GM23338 (cell line): ENCODE measurements around the gene RNASET2. TPM values are rescaled to one million over a fixed set of nuclear protein-coding genes. Genes with fewer than 3 reads are reported as not detected.

Experiments used
- ATAC-seq: fragments of 200-7000 bp; cut with Tn5 transposase; 3 replicates; pipeline ENCODE4 v1.9.1; 2020
- DNase-seq: peaks from one replicate; pipeline ENCODE4 v3.0.0-alpha.2; 2015; ENCODE audit warnings: low spot score
- H2AFZ ChIP-seq: fragments of 200-600 bp; sonication (generic); 2 replicates; pipeline ENCODE4 v1.8.0; 2016; ENCODE audit warnings: antibody characterized with exemption, mild to moderate bottlenecking, moderate library complexity
- H3F3A ChIP-seq: fragments of 200-600 bp; sonication (generic); replicated peaks from 2 replicates; pipeline ENCODE4 v1.8.0; 2017; ENCODE audit warnings: antibody characterized with exemption, mixed run types, low read depth
- H3K27ac ChIP-seq: fragments of 200-600 bp; sonication (generic); 2 replicates; pipeline ENCODE4 v1.6.1; 2016; ENCODE audit warnings: low read depth
- H3K27me3 ChIP-seq: fragments of 200-600 bp; sonication (generic); 2 replicates; pipeline ENCODE4 v1.8.0; 2016; ENCODE audit warnings: mild to moderate bottlenecking, mixed run types, moderate library complexity; ENCODE audit not compliant: insufficient read depth
- H3K36me3 ChIP-seq: fragments of 200-600 bp; sonication (generic); 2 replicates; pipeline ENCODE4 v1.8.0; 2016; ENCODE audit warnings: mild to moderate bottlenecking; ENCODE audit not compliant: insufficient read depth
- H3K4me1 ChIP-seq: fragments of 200-600 bp; sonication (generic); 2 replicates; pipeline ENCODE4 v1.8.0; 2016; ENCODE audit warnings: mild to moderate bottlenecking, moderate library complexity; ENCODE audit not compliant: insufficient read depth
- H3K4me2 ChIP-seq: fragments of 200-600 bp; sonication (generic); 2 replicates; pipeline ENCODE4 v1.7.1; 2017; ENCODE audit warnings: mixed run types
- H3K4me3 ChIP-seq: fragments of 200-600 bp; sonication (generic); 2 replicates; pipeline ENCODE4 v1.6.1; 2016; ENCODE audit warnings: mixed run types
- H3K79me2 ChIP-seq: fragments of 200-600 bp; sonication (generic); replicated peaks from 2 replicates; pipeline ENCODE4 v1.8.0; 2017; ENCODE audit warnings: mild to moderate bottlenecking; ENCODE audit not compliant: insufficient read depth
- H3K9me2 ChIP-seq: fragments of 200-600 bp; sonication (generic); 2 replicates; pipeline ENCODE4 v1.8.0; 2017; ENCODE audit not compliant: insufficient read depth
- H4K20me1 ChIP-seq: fragments of 200-600 bp; sonication (generic); replicated peaks from 2 replicates; pipeline ENCODE4 v1.8.0; 2017; ENCODE audit warnings: mild to moderate bottlenecking; ENCODE audit not compliant: insufficient read depth
- H3K27ac Mint-ChIP-seq: 2 replicates; pipeline ENCODE4 v1.8.0; 2020; ENCODE audit warnings: inconsistent platforms, mild to moderate bottlenecking, moderate library complexity, mixed read lengths
- H3K27me3 Mint-ChIP-seq: 3 replicates; pipeline ENCODE4 v1.8.0; 2022; ENCODE audit warnings: low read depth, mild to moderate bottlenecking, moderate library complexity, mixed read lengths, inconsistent platforms; ENCODE audit not compliant: insufficient read depth, poor library complexity
- H3K36me3 Mint-ChIP-seq: 3 replicates; pipeline ENCODE4 v1.8.0; 2021; ENCODE audit warnings: low read depth, mild to moderate bottlenecking, inconsistent platforms, moderate library complexity, mixed read lengths
- H3K4me1 Mint-ChIP-seq: 3 replicates; pipeline ENCODE4 v1.8.0; 2020; ENCODE audit warnings: mild to moderate bottlenecking, inconsistent platforms, mixed read lengths
- H3K4me3 Mint-ChIP-seq: 3 replicates; pipeline ENCODE4 v1.8.0; 2021; ENCODE audit warnings: moderate library complexity, mild to moderate bottlenecking, inconsistent platforms, mixed read lengths
- H3K9me3 Mint-ChIP-seq: 3 replicates; pipeline ENCODE4 v1.8.0; 2020; ENCODE audit warnings: moderate library complexity, mild to moderate bottlenecking, inconsistent platforms, mixed read lengths
- EZH2phosphoT487 ChIP-seq: fragments of 200-600 bp; sonication (generic); IDR thresholded peaks from one replicate; pipeline ENCODE4 v1.8.1; 2018; ENCODE audit warnings: antibody characterized with exemption; ENCODE audit not compliant: unreplicated experiment
- JUNB ChIP-seq: IDR thresholded peaks from one replicate; pipeline ENCODE4 v1.6.1; 2016; ENCODE audit warnings: antibody characterized with exemption; ENCODE audit not compliant: unreplicated experiment
- POLR2AphosphoS5 ChIP-seq: IDR thresholded peaks from 2 replicates; pipeline ENCODE4 v1.6.1; 2016; ENCODE audit warnings: antibody characterized with exemption, low read depth
- STAT1 ChIP-seq: IDR thresholded peaks from one replicate; pipeline ENCODE4 v1.6.1; 2016; ENCODE audit warnings: antibody characterized with exemption; ENCODE audit not compliant: unreplicated experiment
- polyA plus RNA-seq: library from polyadenylated mRNA; unstranded; fragments of >200 nt; fragmentation: Nextera tagmentation; extraction: Ambion mirVana; gene quantifications from 2 replicates; pipeline ENCODE4 v1.2.1, GENCODE V29; 2016
- total RNA-seq: library from RNA; depleted of rRNA; stranded (reverse); fragments of >200 nt; shearing (Covaris generic); gene quantifications from 2 replicates; pipeline ENCODE4 v1.2.3, GENCODE V29; 2014
- TF ChIP-seq, protein P1 (sequence below): fragments of 250-450 bp; sonication (Bioruptor Pico); IDR thresholded peaks from 2 replicates; pipeline ENCODE4 v1.5.0; 2020; ENCODE audit warnings: mild to moderate bottlenecking, moderate library complexity
- TF ChIP-seq, protein P2 (sequence below): IDR thresholded peaks from one replicate; pipeline ENCODE4 v1.6.1; 2018; ENCODE audit warnings: antibody characterized with exemption; ENCODE audit not compliant: unreplicated experiment

The RNASET2 gene
- total and polyA plus RNA-seq, 2 experiments from 2014 or later, result 40.5 to 62.8 TPM

DNA sequence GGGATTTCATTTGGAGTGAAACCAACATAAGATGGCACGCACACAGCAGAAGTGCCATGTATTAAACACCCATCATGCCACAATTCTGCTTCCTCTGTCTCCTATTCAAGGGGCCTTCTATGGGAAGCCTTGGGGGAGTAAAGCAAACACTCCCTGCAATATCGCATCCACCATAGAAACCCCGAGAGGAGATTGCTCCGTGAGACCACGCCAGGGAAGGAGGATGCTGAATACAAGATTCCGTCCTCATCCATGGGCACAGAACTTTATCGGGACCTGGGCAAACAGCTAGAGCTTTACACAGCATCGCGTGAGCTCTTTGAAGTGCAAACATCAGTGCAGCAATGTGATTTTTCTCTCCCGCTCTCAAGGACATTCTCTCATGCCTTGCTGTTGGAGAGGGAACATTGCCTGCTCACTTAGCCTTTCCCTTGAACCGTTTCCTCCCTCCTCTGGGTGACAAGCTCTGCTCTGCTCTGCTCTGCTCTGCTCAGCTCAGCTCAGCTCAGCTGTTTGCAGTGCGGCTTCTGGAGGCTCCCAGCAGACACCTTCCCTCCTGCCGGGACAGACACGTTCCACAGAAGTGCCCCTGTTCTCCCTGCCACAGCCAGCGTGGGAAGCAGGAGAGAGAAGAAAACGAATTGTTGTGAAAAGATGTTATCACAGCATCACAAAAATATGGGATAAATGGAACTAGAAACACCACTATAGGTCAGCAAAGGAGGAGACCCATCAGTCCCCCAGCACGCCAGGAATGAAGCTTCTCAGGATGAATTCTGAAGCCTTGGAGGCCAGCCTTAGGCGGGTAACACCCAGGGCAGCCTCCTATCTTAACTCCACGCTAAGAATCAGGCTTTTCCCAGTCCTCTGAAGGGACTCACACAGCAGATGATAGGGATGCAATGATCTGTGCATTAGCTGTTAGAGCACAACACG lies 48.2 kb downstream of the RNASET2 start (continued):
- TF ChIP-seq, protein P1, sequence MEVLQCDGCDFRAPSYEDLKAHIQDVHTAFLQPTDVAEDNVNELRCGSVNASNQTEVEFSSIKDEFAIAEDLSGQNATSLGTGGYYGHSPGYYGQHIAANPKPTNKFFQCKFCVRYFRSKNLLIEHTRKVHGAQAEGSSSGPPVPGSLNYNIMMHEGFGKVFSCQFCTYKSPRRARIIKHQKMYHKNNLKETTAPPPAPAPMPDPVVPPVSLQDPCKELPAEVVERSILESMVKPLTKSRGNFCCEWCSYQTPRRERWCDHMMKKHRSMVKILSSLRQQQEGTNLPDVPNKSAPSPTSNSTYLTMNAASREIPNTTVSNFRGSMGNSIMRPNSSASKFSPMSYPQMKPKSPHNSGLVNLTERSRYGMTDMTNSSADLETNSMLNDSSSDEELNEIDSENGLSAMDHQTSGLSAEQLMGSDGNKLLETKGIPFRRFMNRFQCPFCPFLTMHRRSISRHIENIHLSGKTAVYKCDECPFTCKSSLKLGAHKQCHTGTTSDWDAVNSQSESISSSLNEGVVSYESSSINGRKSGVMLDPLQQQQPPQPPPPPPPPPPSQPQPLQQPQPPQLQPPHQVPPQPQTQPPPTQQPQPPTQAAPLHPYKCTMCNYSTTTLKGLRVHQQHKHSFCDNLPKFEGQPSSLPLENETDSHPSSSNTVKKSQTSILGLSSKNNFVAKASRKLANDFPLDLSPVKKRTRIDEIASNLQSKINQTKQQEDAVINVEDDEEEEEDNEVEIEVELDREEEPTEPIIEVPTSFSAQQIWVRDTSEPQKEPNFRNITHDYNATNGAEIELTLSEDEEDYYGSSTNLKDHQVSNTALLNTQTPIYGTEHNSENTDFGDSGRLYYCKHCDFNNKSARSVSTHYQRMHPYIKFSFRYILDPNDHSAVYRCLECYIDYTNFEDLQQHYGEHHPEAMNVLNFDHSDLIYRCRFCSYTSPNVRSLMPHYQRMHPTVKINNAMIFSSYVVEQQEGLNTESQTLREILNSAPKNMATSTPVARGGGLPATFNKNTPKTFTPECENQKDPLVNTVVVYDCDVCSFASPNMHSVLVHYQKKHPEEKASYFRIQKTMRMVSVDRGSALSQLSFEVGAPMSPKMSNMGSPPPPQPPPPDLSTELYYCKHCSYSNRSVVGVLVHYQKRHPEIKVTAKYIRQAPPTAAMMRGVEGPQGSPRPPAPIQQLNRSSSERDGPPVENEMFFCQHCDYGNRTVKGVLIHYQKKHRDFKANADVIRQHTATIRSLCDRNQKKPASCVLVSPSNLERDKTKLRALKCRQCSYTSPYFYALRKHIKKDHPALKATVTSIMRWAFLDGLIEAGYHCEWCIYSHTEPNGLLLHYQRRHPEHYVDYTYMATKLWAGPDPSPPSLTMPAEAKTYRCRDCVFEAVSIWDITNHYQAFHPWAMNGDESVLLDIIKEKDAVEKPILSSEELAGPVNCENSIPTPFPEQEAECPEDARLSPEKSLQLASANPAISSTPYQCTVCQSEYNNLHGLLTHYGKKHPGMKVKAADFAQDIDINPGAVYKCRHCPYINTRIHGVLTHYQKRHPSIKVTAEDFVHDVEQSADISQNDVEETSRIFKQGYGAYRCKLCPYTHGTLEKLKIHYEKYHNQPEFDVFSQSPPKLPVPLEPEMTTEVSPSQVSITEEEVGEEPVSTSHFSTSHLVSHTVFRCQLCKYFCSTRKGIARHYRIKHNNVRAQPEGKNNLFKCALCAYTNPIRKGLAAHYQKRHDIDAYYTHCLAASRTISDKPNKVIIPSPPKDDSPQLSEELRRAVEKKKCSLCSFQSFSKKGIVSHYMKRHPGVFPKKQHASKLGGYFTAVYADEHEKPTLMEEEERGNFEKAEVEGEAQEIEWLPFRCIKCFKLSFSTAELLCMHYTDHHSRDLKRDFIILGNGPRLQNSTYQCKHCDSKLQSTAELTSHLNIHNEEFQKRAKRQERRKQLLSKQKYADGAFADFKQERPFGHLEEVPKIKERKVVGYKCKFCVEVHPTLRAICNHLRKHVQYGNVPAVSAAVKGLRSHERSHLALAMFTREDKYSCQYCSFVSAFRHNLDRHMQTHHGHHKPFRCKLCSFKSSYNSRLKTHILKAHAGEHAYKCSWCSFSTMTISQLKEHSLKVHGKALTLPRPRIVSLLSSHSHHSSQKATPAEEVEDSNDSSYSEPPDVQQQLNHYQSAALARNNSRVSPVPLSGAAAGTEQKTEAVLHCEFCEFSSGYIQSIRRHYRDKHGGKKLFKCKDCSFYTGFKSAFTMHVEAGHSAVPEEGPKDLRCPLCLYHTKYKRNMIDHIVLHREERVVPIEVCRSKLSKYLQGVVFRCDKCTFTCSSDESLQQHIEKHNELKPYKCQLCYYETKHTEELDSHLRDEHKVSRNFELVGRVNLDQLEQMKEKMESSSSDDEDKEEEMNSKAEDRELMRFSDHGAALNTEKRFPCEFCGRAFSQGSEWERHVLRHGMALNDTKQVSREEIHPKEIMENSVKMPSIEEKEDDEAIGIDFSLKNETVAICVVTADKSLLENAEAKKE (CRISPR knock-in tag), result no peak
- TF ChIP-seq STAT1, result no peak

DNA sequence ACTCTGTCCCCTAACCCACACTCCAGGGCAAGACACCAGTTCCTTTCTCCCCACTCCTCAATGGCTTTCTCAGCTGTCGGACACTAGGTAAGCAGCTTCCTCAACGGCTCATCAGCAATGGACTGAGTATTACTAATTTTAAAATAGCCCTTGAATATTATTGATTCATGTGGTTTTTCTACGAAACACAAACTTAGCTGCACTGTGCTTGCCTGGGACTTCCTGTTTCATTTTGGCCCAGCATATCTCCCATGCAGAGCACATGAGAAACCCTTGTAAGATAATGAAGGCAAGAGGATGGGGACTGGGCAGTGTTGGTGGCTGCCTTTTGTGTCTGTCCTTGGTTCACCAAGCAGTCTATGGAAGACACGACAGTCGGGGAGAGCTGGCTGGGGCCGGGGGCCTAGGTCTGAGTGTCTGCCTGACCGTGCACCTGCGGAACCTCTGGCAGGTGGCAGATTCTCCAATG lies 48.9 kb downstream of the RNASET2 start:
- peaks cover 11% of the 10 kb centered on the region for H3K4me1 Mint-ChIP-seq
- TF ChIP-seq JUNB, result no peak
- no peak for TF ChIP-seq EZH2phosphoT487
- TF ChIP-seq, protein P2, sequence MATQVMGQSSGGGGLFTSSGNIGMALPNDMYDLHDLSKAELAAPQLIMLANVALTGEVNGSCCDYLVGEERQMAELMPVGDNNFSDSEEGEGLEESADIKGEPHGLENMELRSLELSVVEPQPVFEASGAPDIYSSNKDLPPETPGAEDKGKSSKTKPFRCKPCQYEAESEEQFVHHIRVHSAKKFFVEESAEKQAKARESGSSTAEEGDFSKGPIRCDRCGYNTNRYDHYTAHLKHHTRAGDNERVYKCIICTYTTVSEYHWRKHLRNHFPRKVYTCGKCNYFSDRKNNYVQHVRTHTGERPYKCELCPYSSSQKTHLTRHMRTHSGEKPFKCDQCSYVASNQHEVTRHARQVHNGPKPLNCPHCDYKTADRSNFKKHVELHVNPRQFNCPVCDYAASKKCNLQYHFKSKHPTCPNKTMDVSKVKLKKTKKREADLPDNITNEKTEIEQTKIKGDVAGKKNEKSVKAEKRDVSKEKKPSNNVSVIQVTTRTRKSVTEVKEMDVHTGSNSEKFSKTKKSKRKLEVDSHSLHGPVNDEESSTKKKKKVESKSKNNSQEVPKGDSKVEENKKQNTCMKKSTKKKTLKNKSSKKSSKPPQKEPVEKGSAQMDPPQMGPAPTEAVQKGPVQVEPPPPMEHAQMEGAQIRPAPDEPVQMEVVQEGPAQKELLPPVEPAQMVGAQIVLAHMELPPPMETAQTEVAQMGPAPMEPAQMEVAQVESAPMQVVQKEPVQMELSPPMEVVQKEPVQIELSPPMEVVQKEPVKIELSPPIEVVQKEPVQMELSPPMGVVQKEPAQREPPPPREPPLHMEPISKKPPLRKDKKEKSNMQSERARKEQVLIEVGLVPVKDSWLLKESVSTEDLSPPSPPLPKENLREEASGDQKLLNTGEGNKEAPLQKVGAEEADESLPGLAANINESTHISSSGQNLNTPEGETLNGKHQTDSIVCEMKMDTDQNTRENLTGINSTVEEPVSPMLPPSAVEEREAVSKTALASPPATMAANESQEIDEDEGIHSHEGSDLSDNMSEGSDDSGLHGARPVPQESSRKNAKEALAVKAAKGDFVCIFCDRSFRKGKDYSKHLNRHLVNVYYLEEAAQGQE, result no peak
- no peak for TF ChIP-seq POLR2AphosphoS5

More for the DNA sequence above, 48.9 kb downstream of the RNASET2 start:
- H3K9me3 Mint-ChIP-seq, result no peaks in the 10 kb centered on the region
- H3K27ac Mint-ChIP-seq, result no peak overlapping the region
- H3K36me3 Mint-ChIP-seq, result no peaks in the 10 kb centered on the region; the same call in 2 of the 3 replicates
- Histone ChIP-seq H3K4me2 (no peak overlapping the region), H3K9me2 (no peaks in the 10 kb centered on the region), H3K4me3 (no peak overlapping the region), H2AFZ (no peak overlapping the region), H3K4me1 (0 out of 2 replicates have a peak, but pooled peaks cover 2% of the 10 kb centered on the region), H4K20me1 (no peaks in the 10 kb centered on the region), H3K79me2 (no peaks in the 10 kb centered on the region), H3F3A (no peaks in the 10 kb centered on the region), H3K27ac (no peak overlapping the region), H3K27me3 (no peaks in the 10 kb centered on the region), H3K36me3 (no peaks in the 10 kb centered on the region)
- H3K4me3 Mint-ChIP-seq, result no peak overlapping the region
- ATAC-seq (no peak), DNase-seq (no peak)
- peaks cover 14% of the 10 kb centered on the region for H3K27me3 Mint-ChIP-seq
